GM19025 (cell line): ENCODE measurements around the gene ST6GALNAC3.
A peak's percentile ranks its signal among the peaks of the same experiment; 100 is the strongest.

Experiments
- ATAC-seq: cut with Tn5 transposase; IDR thresholded peaks from one replicate; pipeline ENCODE4 v1.9.1; 2021; ENCODE audit warnings: mild to moderate bottlenecking, low read depth, moderate library complexity; ENCODE audit not compliant: unreplicated experiment

ST6GALNAC3 gene

DNA sequence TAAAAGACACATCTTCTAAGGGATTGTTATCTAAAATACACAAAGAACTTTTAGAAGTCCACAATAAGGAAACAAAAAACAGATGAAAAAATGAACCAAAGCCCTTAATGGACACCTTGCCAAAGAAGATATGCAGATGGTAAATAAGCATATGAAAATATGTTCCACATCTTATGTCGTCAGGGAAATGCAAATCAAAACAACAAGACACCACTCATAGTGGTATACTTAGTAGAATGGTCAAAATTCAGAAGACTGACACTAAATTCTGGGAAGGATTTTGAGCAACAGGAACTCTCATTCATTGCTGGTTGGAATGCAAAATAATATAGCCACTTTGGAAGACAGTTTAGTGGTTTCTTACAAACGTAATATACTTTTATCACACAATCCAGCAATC is 587.0 kb downstream of the ST6GALNAC3 start:
- ATAC-seq, result no peak

- ATAC-seq, result no peak
Observed at GRCh38 chr1:76666499-76666898, 592.0 kb downstream of the ST6GALNAC3 start.

- ATAC-seq, result peak; percentile 74
Observed at GRCh38 chr1:76668046-76668445, 593.5 kb downstream of the ST6GALNAC3 start.

GRCh38 chr1:76669131-76669530 is 594.6 kb downstream of the ST6GALNAC3 start:
- ATAC-seq, result no peak

- no peak for ATAC-seq
Observed at GRCh38 chr1:76669624-76670315, 595.2 kb downstream of the ST6GALNAC3 start.

DNA sequence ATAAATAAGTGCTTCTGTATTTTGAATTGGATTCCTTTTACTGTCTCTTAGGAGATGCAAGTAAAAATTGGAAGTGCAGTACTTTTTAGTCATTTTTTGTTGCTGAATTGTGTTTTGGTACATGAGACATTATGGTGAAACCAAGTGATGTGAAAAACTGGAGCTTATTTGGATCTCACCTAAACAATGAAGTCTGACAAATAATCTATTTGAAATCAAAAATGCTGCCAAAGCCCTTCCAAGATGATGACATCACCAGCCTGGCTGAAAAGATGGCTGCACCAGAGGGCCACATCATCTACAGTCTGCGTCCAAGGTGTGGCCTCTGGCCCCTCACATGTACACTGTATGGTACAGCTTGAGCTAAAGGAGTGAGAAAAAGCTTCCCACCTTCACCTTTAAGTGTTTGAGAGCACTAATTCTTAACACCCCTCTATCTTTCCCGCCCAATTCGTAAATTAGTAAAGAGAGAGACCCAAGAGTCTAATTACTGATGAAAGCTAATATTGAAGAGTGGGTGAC is 600.2 kb downstream of the ST6GALNAC3 start:
- no peak for ATAC-seq

GRCh38 chr1:76677416-76678405 is 603.2 kb downstream of the ST6GALNAC3 start:
- ATAC-seq, result no peak

DNA sequence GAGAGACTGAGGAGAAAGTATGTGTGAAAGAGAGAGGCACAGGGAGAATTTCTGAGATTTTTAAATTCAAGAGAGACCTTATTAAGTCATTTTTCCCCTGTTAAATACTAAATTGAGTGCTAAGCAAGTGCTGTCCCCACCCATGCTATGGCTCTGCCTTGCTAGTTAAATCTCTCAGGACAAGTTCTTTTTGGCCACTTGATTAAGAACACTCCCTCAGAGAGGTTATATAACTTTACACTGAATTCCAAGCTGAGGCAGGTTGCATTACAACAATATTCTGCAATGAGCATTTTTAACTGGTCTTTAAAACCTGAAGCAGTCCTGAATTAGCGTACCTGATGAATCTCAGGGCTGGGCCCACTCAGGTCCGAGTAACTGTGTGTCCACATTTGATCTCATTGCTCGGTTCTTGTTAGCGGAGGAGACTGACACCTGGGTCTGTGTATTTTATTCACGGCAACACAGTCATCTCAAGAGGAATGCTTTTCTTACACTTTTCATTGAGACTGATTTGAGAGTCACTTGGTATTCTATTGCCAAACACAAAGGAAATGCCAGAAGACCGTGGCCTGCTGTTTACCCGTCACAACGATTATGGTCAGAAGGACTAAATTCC is 605.1 kb downstream of the ST6GALNAC3 start:
- no peak for ATAC-seq

- no peak for ATAC-seq
Observed at GRCh38 chr1:76680651-76681050, 606.1 kb downstream of the ST6GALNAC3 start.

DNA sequence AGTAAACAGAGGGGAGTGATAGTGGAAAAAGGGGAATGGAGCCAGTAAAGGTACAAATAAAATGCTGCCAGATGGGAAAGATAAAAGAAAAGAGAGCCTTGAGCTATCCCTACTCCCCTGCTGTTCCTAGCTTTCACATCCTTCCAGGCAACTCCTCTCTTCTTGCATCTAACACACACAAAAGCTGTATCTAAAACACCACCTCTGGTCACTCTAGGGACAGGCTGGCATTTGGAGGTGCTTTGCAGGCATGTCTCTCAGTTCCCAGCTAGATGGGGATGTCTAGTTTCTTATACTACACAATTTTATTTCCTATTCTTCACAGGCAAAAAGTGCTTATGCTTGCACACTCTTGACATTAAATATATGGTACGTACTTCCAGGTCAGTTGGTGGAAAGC is 607.6 kb downstream of the ST6GALNAC3 start:
- no peak for ATAC-seq
